Right atrium auricular region (tissue), 2 donors: ENCODE data around the gene ATP6V0E2. TPM values are rescaled to one million over a fixed set of nuclear protein-coding genes. Genes with fewer than 3 reads are reported as not detected.

ENCODE experiments used
- DNase-seq: peaks from one replicate; pipeline ENCODE4 v3.0.0-alpha.2; 2019; ENCODE audit warnings: low spot score
- H3K27ac ChIP-seq, 2 donors: fragments of 200-600 bp; sonication (generic); 1 replicate in 1 of 2; 2 replicates in 1 of 2; pipeline ENCODE4 v1.5.1; 2016 to 2019
- H3K27me3 ChIP-seq, 2 donors: fragments of 200-600 bp; sonication (generic); one replicate each; pipeline versions ENCODE4 v1.5.1 to v1.6.0; 2017 to 2019
- H3K36me3 ChIP-seq: fragments of 200-600 bp; sonication (generic); one replicate; pipeline ENCODE4 v1.5.1; 2016
- H3K4me1 ChIP-seq, 2 donors: fragments of 200-600 bp; sonication (generic); one replicate each; pipeline versions ENCODE4 v1.5.1 to v1.6.0; 2017 to 2019
- H3K4me3 ChIP-seq, 2 donors: fragments of 200-600 bp; sonication (generic); 1 replicate in 1 of 2; 2 replicates in 1 of 2; pipeline ENCODE4 v1.5.1; 2017 to 2019; ENCODE audit warnings: mild to moderate bottlenecking in 1 of 2, moderate library complexity in 1 of 2
- H3K9me3 ChIP-seq, 2 donors: fragments of 200-600 bp; sonication (generic); one replicate each; pipeline ENCODE4 v1.5.1; 2019
- total RNA-seq, 2 donors: library from RNA; depleted of rRNA; stranded (reverse); fragments of >200 nt; gene quantifications; one replicate each; pipeline ENCODE4 v1.1.0, GENCODE V29; 2016
- TF ChIP-seq, protein P1 (sequence below), 2 donors: fragments of 200-600 bp; sonication (generic); IDR thresholded peaks; one replicate each; pipeline ENCODE4 v1.5.1; 2019; ENCODE audit warnings: antibody characterized with exemption in 2 of 2

Gene ATP6V0E2
- total RNA-seq, 2 donors from 2014 or later = 60.7 to 122 TPM

- Histone ChIP-seq H3K9me3 (no peaks in the 10 kb centered on the region), H3K4me1 (peaks cover 0 to 14% of the 10 kb centered on the region in 2 donors), H3K36me3 (peaks cover 29% of the 10 kb centered on the region), H3K27me3 (no peaks in the 10 kb centered on the region), H3K27ac (no peak overlapping the region), H3K4me3 (no peak overlapping the region)
- TF ChIP-seq, protein P1, sequence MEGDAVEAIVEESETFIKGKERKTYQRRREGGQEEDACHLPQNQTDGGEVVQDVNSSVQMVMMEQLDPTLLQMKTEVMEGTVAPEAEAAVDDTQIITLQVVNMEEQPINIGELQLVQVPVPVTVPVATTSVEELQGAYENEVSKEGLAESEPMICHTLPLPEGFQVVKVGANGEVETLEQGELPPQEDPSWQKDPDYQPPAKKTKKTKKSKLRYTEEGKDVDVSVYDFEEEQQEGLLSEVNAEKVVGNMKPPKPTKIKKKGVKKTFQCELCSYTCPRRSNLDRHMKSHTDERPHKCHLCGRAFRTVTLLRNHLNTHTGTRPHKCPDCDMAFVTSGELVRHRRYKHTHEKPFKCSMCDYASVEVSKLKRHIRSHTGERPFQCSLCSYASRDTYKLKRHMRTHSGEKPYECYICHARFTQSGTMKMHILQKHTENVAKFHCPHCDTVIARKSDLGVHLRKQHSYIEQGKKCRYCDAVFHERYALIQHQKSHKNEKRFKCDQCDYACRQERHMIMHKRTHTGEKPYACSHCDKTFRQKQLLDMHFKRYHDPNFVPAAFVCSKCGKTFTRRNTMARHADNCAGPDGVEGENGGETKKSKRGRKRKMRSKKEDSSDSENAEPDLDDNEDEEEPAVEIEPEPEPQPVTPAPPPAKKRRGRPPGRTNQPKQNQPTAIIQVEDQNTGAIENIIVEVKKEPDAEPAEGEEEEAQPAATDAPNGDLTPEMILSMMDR (IDR thresholded peaks at IDR 0.05) = no peak
- DNase-seq = no peak
These were observed 17.2 kb upstream of the ATP6V0E2 start for GRCh38 chr7:149856583-149856982.

DNA sequence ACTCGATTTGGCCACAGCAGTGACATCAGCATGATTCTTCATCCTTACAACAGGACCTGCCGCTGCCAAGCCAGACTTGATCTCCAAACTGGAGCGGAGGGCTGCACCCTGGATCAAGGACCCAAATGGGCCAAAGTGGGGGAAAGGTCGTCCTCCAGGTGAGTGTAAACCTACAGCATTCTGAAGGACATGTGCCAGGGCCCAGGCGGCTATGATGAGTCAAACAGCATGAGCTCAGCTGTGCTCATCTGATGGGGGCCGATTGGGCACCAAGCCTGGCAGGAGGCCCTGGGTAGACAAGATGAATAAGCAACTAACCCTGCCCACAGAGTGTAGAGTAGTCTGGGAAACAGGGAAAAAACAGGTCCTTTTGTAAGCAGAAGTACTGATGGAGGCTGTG, 14.4 kb upstream of the ATP6V0E2 start:
- no peak overlapping the region for H3K27ac ChIP-seq
- H3K27me3 ChIP-seq = no peaks in the 10 kb centered on the region
- H3K4me3 ChIP-seq = no peak overlapping the region
- peaks cover 43% of the 10 kb centered on the region for H3K36me3 ChIP-seq
- TF ChIP-seq, protein P1 (IDR thresholded peaks at IDR 0.05) = no peak
- H3K4me1 ChIP-seq = peaks cover 0 to 14% of the 10 kb centered on the region in 2 donors
- H3K9me3 ChIP-seq = no peaks in the 10 kb centered on the region
- no peak for DNase-seq

GRCh38 chr7:149859876-149860275, 13.9 kb upstream of the ATP6V0E2 start:
- no peak overlapping the region for H3K4me3 ChIP-seq

GRCh38 chr7:149860821-149861727, 12.7 kb upstream of the ATP6V0E2 start:
- DNase-seq = no peak
- Histone ChIP-seq H3K4me3 (no peak overlapping the region), H3K4me1 (peaks cover 0 to under 1% of the 10 kb centered on the region in 2 donors), H3K36me3 (peaks cover 56% of the 10 kb centered on the region), H3K27ac (no peak overlapping the region), H3K9me3 (no peaks in the 10 kb centered on the region), H3K27me3 (no peaks in the 10 kb centered on the region)
- TF ChIP-seq, protein P1 (IDR thresholded peaks at IDR 0.05) = peak in 1 of 2 donors; percentile 39

More at GRCh38 chr7:149859876-149860275, 13.9 kb upstream of the ATP6V0E2 start:
- no peak overlapping the region for H3K27ac ChIP-seq
- no peaks in the 10 kb centered on the region for H3K27me3 ChIP-seq
- peaks cover 48% of the 10 kb centered on the region for H3K36me3 ChIP-seq
- H3K4me1 ChIP-seq = peaks cover 0 to 12% of the 10 kb centered on the region in 2 donors
- DNase-seq = no peak
- no peaks in the 10 kb centered on the region for H3K9me3 ChIP-seq
- TF ChIP-seq, protein P1 (IDR thresholded peaks at IDR 0.05) = no peak

DNA sequence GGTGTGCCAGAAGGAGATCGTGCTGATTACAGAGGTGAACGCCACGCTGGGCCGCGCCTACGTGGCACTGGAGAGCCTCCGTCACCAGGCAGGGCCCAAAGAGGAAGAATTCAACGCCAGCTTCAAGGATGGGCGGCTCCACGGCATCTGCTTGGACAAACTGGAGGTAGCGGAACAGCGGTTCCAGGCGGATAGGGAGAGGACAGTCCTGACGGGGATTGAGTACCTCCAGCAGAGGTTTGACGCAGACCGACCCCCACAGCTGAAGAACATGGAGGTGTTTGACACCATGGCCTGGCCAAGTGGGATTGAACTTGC, 12.1 kb upstream of the ATP6V0E2 start:
- H3K36me3 ChIP-seq = peaks cover 56% of the 10 kb centered on the region
- no peak for DNase-seq

More for the DNA sequence above, 12.1 kb upstream of the ATP6V0E2 start:
- no peaks in the 10 kb centered on the region for H3K9me3 ChIP-seq
- no peaks in the 10 kb centered on the region for H3K4me1 ChIP-seq
- H3K27me3 ChIP-seq = no peaks in the 10 kb centered on the region
- TF ChIP-seq, protein P1 (IDR thresholded peaks at IDR 0.05) = no peak
- no peak overlapping the region for H3K4me3 ChIP-seq
- no peak overlapping the region for H3K27ac ChIP-seq
